SIG-M5 (cell line): ENCODE results near the gene FAM13C.
"Not testable (repeated sequence)": the region's sequence is repeated elsewhere in the genome, so short reads cannot be mapped to it uniquely, and the experiment has no call there.

ENCODE experiments used
- DNase-seq: peaks from one replicate; lab custom pipeline; 2025; lab: John Stamatoyannopoulos, UW

FAM13C gene

DNA sequence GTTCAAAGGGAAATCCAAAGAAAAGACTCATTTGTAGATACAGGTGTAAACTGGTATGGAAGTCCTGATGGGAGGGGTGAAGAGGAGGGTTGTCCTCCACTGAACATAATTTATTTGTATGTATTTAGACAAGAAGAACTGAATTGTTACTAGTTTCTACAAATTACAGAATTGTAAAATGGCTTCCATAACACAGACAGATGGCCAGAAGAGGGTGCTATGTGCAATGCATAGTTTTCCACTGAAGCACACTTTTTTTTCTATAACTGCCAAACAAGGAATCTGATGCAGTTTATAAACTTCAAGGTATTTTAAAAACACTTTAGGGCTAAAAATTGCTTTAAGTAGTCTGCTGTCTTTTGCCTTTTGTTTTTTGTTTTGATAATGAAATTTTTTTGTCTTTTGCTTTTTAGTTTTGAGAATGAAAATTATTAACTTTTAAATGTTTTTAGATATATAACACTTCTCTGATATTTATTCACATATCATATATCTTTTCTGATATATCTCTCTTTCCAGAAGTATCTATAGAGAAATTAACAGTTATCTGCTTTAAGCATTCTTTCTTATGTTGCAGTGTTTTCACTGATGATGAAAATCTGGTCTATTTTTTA lies 127.4 kb downstream of the FAM13C start:
- no peak for DNase-seq

DNA sequence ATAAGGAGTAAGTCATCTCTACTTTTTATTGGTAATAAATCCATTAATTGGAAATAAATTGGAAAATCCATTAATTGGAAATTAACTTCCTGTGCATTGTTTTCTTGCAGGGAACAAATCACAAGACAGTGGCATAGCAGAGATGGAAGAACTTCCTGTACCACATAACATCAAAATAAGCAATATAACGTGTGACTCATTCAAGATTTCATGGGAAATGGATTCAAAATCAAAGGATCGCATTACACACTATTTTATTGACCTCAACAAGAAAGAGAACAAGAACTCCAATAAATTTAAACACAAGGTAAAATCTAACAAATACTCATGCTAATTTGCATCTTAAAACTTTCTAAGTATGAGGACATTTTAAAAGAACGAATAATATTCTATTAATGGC lies 128.2 kb downstream of the FAM13C start:
- DNase-seq, result no peak

DNA sequence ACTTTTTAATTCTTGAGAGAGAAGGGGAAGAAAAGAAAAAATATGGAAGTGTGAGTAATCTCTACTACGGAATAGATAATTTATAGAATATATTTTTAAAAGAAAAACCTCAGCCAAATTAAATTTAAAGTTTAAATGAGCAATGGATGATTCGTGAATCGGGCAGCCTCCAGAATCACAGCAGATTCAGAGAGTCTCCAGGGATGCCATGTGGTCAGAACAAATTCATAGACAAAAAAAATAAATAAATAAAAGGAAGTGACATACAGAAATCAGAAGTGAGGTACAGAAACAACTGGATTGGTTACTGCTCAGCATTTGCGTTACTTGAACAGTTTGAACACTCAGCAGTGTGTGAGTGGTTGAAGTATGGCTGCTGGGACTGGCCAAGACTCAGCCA lies 132.9 kb downstream of the FAM13C start:
- no peak for DNase-seq

DNA sequence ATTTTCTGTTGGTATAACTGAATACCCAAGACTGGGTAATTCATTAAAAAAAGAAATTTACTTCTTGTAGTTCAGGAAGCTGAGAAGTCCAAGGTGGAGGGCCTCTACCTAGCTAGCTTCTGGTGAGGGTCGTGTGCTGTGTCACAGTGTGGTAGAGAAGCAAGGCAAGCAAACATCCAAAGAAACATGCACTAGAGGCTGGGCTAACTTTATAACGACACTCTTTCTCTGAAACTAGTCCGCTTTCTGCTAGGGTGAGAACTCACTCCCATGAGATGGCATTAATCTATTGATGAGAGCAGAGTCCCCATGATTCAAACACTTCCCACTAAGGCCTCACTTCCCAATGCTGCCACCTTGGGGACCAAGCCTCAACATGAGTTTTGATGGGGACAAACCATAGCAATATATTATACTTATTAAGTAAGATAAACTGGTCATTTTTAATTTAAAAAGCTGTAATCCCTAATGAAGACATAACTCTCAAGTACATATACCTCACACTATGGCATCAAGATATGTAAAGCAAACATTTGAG lies 135.1 kb downstream of the FAM13C start:
- DNase-seq, result no peak

DNA sequence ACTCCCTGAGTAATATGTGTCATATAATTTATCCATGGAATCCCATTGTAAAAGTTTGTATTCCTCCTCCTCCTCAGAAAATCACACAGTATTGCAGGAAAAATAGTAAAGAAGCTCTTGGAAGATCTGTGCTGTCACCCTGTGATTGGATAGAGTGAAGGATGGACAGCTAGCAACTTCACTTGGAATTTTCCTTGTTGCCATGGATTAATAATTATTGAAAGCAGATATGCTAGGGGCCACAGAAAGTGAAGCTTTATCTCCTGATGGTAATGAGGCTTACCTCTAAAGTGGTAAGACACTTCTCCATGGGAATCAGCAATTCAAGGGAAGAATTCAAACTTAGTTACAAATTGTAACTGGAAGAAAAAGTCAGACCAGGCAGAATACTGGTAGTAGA lies 137.1 kb downstream of the FAM13C start:
- no peak for DNase-seq

DNA sequence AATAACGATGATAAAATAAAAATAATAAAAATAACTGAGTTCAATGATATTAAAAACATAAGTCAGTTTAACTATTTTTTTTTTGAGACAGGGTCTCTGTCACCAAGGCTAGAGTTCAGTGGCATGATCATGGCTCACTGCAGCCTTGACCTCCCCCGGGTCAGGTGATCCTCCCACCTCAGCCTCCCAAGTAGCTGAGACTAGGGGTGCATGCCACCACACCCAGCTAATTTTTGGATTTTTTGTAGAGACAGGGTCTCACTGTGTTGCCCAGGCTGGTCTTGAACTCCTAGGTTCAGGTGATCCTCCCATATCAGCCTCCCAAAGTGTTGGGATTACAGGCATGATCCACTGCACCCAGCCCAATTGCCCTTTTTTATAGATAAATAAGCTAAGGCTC lies 138.8 kb downstream of the FAM13C start:
- not testable (repeated sequence) for DNase-seq

DNA sequence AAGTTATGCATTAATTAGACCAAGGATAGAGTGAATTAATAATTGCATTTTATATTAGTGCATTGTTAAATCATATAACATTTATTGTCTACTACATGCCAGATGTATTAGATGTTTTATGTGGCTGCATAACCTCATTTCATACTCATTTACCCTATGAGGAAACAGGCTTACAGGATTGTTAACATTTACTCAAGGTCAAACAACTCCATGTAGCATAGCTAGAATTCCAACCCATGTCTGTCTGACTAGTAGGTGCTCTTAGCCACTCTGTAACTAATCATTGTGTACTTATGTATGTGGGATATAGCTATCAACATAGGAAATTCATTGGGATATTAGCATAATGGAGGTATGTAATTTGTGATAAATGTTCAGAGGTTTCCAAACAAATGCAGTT lies 139.6 kb downstream of the FAM13C start:
- DNase-seq, result no peak

DNA sequence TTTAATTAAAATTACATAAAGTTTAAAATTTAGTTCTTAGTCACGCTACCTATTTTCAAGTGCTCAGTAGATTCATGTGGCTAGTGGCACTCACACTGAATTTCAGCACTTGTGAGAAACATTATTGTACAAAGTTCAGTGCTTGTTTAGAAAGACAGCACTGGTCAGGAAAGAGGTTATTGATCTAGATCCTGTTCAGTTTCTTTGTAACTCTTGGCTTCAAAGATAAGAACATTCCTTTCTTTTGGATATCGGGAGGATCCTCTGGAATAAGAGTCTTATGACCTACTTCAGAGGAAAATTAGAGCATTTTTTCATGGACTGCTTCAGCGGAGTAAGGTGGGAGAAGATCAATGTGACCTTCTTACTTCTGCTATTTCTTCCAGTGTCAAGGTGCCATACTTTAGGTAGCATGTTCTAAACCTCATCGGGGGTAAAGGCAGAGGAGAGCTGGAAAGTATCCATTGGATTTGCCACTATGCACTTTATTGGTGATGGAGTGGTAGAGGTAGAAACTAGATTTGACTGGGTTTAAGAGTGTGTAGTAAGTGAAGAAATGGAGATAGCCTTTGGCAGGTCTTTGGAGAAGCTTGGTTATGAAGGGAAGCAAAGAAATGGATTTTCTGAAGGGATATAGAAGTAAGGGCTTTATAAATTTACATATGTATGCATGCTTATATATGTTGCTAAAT lies 146.0 kb downstream of the FAM13C start:
- no peak for DNase-seq

DNA sequence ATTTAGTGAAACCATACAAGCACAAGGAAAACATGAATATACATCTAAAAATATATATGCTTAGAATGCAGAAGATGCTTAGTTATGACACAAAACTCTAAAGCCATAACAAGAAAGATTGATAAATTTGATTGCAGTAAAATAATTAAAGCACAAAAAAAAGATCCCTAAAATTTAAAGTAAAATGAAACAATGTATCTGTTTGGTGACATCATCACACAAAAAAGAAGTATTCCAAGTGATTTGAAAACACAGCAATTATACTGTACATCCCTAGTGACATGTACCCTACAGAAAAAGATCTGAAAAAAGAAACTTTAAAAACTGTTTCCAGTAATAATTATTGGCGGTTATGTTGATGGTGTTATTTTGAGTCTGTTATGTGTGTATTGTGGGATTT lies 148.2 kb downstream of the FAM13C start:
- DNase-seq, result no peak

DNA sequence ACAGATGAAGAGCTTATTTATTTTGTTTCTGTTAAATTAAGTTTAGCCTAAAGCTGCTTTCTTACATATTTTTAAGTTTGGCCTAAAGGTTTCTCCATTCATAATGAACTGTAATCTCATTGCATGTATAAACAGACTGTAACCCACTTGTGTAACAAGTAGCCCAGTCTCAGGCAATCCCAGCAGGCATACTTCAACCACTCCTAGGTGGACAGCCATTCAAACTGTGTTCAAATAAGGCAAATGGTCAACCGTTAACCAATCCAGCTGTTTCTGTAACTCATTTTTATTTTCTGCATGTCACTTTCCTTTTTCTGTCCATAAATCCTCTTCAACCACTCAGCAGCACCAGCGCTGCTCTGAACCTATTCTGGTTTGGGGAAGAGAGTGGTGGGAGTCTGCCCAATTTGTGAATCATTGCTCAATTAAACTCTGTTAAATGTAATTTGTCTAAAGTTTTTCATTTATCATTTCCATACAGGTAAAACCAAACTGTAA lies 150.0 kb downstream of the FAM13C start:
- DNase-seq, result no peak

DNA sequence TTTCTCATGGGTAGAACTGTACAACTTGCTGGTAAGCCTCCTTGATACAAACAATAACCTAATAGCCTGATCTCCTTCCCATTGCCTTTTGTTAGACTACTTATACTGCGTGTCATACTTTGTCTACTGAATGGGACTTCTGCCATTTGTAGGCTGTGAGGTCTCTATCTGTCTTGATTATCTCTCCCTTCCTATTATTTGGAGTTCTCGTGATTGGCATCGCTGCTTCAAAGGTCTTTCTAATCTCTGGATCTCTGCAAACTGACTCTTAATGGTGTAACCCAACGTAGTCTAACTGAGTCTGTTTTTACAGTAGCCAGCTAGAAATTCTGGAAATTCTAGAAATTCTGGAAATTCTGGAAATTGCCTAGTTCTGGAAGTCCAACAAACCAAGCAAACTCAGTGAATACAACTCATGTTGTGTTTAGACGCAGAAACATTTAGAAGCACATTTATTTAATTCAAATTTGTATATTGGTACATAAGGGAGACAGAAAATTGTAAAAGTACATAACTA lies 156.1 kb downstream of the FAM13C start:
- DNase-seq, result no peak
